ENCODE data around the gene DBX1.
"Not testable (repeated sequence)": the region's sequence is repeated elsewhere in the genome, so short reads cannot be mapped to it uniquely, and the experiment has no call there.

The DBX1 gene

GRCh38 chr11:20161230-20161918 is 1.1 kb upstream of the DBX1 start:
- no peak for DNase-seq (ENCODE audit: low spot score)

- no peak for DNase-seq (ENCODE audit: low spot score)
Observed at GRCh38 chr11:20159466-20160381, 551 bp downstream of the DBX1 start.

GRCh38 chr11:20158597-20159257 is 1.5 kb downstream of the DBX1 start:
- DNase-seq (ENCODE audit: low spot score) = peak; percentile 5

DNA sequence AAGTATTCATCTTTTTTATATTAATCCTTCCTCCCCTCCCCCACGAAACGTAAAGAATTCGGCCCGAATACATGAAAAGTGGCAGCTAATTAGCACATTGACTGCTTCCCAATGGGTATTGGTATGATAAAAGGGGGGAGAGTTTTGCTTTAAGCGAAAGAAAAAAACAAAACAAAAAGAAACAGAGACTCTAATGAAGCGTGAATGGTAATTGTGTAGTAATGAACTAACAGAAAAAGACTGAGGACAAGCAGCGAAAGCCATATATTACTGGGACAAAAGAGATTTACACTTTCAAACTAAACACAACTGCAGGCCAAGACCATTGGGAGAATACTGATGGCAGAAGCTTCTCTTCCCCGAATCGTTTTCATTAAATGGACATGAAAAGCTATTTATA is 2.5 kb downstream of the DBX1 start:
- DNase-seq (ENCODE audit: low spot score) = no peak

- DNase-seq (ENCODE audit: low spot score) = no peak
Observed at GRCh38 chr11:20156876-20157613, 3.2 kb downstream of the DBX1 start.

- no peak for DNase-seq (ENCODE audit: low spot score)
Observed at GRCh38 chr11:20156280-20156875, 3.9 kb downstream of the DBX1 start.

GRCh38 chr11:20155683-20156279 is 4.5 kb downstream of the DBX1 start:
- DNase-seq (ENCODE audit: low spot score) = no peak

GRCh38 chr11:20154381-20154780 is 5.9 kb downstream of the DBX1 start:
- DNase-seq (ENCODE audit: low spot score) = peak; percentile 33

DNA sequence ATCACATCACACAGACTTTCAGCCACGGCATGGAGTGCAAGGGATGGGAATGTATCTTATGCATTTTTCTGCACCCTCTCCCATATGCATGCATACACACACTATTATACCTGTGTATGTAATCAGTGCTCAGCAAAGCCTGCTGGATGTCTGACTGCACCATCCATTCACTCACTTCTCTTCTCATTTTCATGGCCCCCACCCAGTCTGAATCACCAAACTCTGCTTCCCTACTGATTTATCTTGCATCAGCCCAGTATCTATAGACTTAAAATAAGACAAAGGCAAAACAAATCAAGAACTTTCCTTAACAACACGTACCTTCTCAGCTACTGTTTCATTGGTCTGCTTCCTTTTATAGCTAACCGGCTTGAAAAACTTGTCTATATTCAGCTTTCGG is 21.6 kb downstream of the DBX1 start:
- no peak for DNase-seq (ENCODE audit: low spot score)

DNA sequence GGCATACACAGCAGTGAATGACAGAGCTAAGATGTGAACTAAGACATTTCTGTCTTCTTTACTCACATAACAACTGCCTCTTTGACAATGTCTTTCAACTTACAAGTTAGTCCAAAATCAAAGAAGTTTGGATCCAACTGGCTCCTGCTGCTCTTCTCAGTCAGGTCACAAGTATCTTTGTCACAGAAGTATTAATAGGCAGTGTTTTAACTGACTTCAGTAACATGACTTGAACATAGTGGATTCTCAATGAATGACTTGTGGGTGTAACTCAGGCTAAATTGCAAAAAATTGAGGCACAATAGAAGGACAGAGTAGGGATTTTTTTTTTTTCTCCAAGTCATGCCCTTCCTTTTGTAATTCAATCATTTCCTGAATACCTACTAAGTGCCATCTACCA is 22.6 kb downstream of the DBX1 start:
- no peak for DNase-seq (ENCODE audit: low spot score)

DNA sequence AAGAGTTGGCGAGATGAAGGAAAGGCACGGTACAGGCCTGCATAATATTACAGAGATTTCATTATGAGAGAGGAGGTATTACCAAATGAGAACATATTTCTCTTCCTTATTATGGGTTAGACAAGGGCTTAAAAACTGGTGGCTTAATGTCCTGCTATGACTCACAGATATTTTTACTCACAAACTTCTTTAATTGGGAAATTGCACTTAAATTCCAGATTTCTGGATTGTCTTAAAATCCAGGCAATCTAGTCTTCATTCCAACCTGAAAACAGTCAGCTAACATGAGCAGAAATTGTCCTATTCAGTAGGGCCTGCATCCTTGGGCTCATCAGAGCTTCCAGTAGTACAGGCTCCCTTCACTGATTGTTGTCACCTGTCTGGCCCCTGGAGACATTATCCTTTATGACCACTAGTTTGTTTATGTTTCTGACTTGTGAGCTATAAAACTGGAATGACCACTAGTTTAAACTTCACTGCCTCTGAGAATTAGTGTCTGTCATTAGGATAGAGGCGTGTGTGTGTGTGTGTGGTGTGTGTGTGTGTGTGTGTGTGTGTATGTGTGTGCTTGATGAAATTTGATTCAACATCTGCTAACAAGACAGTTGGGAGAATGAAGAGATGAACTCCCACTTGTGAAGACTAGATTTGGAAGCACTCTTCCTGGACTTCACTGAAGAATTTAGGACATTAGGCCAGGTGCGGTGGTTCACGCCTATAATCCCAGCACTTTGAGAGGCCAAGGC is 25.1 kb downstream of the DBX1 start:
- no peak for DNase-seq (ENCODE audit: low spot score)

- DNase-seq (ENCODE audit: low spot score) = no peak
Observed at GRCh38 chr11:20132667-20133039, 27.6 kb downstream of the DBX1 start.

DNA sequence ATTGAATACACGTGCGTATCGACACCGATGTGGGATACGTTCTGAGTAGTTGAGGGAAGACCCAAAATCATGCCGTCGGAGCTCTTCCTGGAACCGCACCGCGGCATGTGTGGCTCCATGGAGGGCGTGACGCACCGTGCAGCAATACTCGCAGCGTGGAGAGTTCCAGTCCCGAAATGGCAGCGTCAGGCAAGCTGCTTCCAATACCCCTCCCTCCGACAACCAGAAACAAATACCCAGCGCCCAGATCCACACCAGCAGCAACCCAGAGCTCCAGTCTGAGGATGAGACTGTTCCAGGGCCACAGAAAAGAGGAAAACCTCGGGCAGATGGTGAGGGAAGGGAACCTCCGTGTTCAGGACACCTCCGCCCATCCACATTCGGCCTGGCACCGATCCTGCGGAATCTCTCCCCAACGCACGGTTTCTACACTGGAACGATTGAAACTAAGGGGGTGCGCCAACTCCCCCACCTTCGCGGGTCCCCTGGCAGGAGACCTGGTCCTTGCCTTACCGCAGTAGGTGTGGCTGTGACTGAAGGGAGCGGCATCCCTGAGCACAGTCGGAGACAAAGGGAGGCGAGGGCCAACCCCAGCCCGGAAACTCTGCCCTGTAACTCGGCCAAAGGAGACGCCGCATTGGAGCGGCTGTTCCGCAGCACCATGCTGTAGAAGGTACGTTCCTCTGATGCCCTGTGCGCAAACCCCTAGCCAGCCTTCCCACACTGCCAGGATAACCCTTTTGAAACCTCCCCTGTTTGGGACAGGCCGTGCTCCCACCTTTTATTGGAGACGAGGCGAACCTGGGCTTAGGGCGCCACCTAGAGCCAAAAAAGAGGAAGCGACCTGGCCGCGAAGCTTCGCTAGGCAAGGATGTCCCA is 28.2 kb downstream of the DBX1 start:
- DNase-seq (ENCODE audit: low spot score) = no peak

DNA sequence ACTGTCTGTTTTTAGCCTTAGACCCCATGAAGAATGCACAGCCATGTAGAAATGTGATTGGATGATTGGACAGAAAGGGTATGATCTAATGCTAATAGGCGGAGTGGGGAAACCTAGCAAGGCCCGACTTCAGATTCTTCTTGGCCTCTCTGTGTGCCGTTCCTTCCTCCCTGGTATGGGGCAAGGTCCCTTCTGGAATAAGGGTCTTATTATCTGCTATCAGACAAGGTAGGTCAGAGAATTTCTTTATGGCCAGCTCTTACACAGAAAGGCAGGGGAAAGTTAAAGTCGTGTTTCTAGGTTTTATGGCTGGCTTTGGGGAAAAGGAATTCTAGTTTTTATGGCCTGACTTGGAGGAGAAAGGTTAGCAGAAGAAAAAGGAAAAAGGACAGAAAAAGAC is 30.6 kb downstream of the DBX1 start:
- no peak for DNase-seq (ENCODE audit: low spot score)

DNA sequence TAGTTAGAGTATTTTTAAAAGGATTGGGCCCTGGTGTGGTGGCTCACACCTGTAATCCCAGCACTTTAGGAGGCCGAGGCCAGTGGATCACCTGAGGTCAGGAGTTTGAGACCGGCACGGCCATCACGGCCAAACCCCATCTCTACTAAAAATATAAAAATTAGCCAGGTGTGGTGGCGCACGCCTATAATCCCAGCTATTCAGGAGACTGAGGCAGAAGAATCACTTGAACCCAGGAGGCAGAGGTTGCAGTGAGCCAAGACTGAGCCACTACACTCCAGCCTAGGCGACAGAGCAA is 31.8 kb downstream of the DBX1 start:
- DNase-seq (ENCODE audit: low spot score) = not testable (repeated sequence)

- DNase-seq (ENCODE audit: low spot score) = peak; percentile 64
Observed at GRCh38 chr11:20127671-20128527, 32.4 kb downstream of the DBX1 start.

DNA sequence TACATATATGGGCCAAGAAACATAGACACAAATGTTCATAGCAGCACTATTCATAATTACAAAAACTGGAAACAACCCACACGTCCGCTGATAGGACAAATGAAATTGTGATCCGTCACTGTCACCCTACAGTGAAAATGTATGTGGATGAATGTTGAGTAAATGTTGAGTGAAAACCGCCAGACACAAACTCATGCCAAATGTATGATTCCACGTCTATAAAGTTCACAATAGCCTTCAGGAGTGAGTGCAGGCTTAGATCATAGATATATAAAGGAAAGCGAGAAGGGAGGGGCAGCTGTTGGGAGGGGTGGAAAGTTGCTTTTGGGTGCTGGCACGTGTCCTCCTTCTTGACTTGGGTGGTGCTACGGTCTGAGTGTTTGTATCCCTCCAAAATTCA is 33.6 kb downstream of the DBX1 start:
- no peak for DNase-seq (ENCODE audit: low spot score)

- DNase-seq (ENCODE audit: low spot score) = peak; percentile 51
Observed at GRCh38 chr11:20125927-20126326, 34.3 kb downstream of the DBX1 start.

- no peak for DNase-seq (ENCODE audit: low spot score)
Observed at GRCh38 chr11:20122131-20122530, 38.1 kb downstream of the DBX1 start.

All from RKO (cell line).